Eye (tissue), 1 donor: Measurements from ENCODE around the gene HMGXB3.

Source experiments
- DNase-seq: peaks from one replicate; pipeline ENCODE4 v3.0.0-alpha.2; 2015

HMGXB3 gene

GRCh38 chr5:149990518-149991376 is 9.8 kb upstream of the HMGXB3 start:
- peak; percentile 91 for DNase-seq

GRCh38 chr5:149993471-149993870 is 7.1 kb upstream of the HMGXB3 start:
- DNase-seq = no peak

- no peak for DNase-seq
Measured at GRCh38 chr5:149995385-149996204, 4.9 kb upstream of the HMGXB3 start.

- DNase-seq = no peak
Measured at GRCh38 chr5:149996205-149996890, 4.2 kb upstream of the HMGXB3 start.

GRCh38 chr5:149998281-149998680 is 2.3 kb upstream of the HMGXB3 start:
- DNase-seq = no peak

- no peak for DNase-seq
Measured at GRCh38 chr5:149999359-149999758, 1.2 kb upstream of the HMGXB3 start.

GRCh38 chr5:149999866-150000255 is 678 bp upstream of the HMGXB3 start:
- no peak for DNase-seq

GRCh38 chr5:150000990-150001659 is 586 bp downstream of the HMGXB3 start:
- peak; percentile 61 for DNase-seq

- DNase-seq = peak; percentile 53
Measured at GRCh38 chr5:150001660-150002486, 1.3 kb downstream of the HMGXB3 start.

GRCh38 chr5:150006318-150006717 is 5.8 kb downstream of the HMGXB3 start:
- DNase-seq = no peak

GRCh38 chr5:150007050-150007449 is 6.5 kb downstream of the HMGXB3 start:
- DNase-seq = no peak

GRCh38 chr5:150009671-150010387 is 9.3 kb downstream of the HMGXB3 start:
- no peak for DNase-seq

GRCh38 chr5:150013931-150014330 is 13.4 kb downstream of the HMGXB3 start:
- DNase-seq = no peak

GRCh38 chr5:150014456-150014855 is 13.9 kb downstream of the HMGXB3 start:
- no peak for DNase-seq

- DNase-seq = no peak
Measured at GRCh38 chr5:150015415-150015814, 14.9 kb downstream of the HMGXB3 start.

GRCh38 chr5:150016537-150016936 is 16.0 kb downstream of the HMGXB3 start:
- DNase-seq = no peak

GRCh38 chr5:150017226-150018005 is 16.9 kb downstream of the HMGXB3 start:
- DNase-seq = no peak

- no peak for DNase-seq
Measured at GRCh38 chr5:150020249-150020648, 19.7 kb downstream of the HMGXB3 start.

GRCh38 chr5:150021491-150022157 is 21.1 kb downstream of the HMGXB3 start:
- no peak for DNase-seq

- no peak for DNase-seq
Measured at GRCh38 chr5:150022158-150022531, 21.6 kb downstream of the HMGXB3 start.
